GM19328 (cell line): ENCODE data around the gene SRD5A3.

ENCODE experiments used
- ATAC-seq: cut with Tn5 transposase; IDR thresholded peaks from one replicate; pipeline ENCODE4 v1.9.1; 2021; ENCODE audit warnings: mild to moderate bottlenecking, moderate library complexity; ENCODE audit not compliant: unreplicated experiment

SRD5A3 gene

DNA sequence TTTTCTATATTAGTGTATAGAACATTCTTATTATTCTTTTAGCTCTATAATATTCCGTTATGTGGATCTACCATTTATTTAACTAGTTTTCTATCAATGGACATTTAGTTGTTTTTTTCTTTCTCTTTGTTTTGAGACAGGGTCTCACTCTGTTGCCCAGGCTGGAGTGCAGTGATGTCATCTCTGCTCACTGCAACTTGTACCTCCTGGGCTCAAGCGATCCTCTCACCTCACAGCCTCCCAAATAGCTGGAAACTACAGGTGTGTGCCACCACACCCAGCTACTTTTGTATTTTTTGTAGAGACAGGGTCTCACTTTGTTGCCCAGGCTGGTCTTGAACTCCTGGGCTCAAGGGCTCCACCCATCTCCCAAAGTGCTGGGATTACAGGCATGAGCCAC, 60.5 kb downstream of the SRD5A3 start:
- no peak for ATAC-seq

DNA sequence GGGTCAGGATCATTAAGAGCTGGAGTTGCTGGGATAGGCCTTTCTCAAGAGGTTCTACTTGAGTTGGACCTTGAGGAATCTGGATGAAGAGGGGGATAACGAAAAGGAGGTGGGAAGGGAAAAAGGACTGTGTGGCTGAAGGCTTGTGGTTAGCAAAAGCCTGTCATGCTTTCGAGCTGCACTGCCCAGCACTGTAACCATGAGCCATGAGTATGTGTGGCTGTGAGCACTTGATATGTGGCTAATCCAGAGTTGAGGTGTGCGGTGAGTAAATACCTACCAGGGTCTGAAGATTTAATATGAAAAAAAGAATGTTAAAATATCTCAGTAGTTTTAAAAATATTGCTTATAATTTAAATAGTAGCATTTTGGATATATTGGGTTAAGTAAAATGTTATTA, 61.1 kb downstream of the SRD5A3 start:
- no peak for ATAC-seq

DNA sequence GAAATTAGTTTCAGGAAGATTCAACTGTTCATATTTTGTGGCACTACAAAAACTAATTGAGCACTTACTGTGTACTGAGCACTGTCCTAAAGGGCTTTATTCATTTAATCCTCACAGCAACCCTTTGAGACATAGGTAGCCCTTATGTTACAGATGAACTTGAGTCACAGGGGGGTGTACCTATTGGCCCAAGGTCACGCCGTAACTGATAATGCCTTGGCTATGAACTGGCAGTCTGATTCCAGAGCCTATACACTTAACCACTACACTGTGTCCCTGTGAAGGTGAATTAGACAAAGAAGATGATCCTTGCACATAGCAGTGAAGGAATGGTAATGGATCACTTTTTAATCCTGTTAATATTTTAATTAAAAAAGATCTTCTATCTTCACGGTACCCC, 61.7 kb downstream of the SRD5A3 start:
- no peak for ATAC-seq

DNA sequence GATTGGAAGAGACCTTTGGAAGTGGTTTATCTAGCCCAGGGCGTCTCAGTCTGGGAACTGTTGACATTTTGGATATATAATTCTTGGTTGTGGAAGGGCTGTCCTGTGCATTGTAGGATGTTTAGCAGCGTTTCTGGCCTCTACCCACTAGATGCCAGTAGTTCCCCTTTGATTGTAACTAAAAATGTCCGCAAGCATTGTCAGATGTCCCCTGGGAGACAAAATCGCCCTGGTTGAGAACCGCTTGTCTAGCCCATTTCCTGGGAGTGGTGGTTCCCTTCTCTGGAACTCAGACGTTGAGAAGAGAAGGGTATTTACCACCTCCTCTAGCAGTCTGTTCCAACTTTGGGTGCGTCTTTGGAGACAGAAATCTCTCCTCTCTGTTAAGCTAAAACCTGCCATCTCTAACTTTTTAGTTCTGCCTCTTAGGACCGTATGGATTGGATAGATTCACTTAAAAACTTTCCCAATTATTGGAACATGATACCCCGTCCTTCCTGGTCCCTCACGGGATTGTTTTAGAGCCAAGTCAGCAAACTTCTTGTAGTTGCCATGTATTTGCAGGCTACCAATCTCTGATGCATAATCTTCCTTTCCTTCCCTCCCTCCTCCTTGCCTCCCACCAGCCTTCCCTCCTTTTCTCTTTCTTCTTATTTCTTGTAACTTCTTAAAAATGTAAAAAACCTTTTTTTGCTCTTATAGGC, 63.6 kb downstream of the SRD5A3 start:
- peak; percentile 67 for ATAC-seq

DNA sequence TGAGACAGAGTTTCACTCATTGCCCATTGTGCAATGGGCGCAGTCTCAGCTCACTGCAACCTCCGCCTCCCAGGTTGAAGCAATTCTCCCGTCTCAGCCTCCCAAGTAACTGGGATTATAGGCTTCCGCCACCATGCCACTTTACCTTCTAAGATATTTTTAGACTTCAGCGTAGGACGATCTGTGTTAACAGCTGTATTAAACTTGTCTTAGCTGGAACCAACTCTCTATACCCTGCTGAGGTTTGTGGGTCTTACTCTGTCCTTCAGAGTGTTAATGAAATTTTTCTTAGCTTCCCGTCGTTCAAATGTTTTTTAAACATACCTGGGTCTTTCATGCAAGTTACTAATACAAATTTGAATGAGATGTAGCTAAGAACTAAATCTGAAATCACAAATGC, 64.4 kb downstream of the SRD5A3 start:
- no peak for ATAC-seq

DNA sequence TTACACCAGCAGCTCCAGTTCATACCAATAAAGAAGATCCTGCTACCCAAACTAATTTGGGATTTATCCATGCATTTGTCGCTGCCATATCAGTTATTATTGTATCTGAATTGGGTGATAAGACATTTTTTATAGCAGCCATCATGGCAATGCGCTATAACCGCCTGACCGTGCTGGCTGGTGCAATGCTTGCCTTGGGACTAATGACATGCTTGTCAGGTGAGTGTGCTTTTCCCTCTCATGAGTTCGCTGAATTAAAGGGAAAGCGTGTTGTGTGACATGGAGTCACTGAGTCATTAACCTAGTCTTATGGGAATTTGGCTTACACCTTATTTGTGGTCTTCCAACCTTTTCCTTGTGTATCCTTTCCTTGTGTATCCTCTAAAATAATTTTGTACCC, 65.6 kb downstream of the SRD5A3 start:
- no peak for ATAC-seq

DNA sequence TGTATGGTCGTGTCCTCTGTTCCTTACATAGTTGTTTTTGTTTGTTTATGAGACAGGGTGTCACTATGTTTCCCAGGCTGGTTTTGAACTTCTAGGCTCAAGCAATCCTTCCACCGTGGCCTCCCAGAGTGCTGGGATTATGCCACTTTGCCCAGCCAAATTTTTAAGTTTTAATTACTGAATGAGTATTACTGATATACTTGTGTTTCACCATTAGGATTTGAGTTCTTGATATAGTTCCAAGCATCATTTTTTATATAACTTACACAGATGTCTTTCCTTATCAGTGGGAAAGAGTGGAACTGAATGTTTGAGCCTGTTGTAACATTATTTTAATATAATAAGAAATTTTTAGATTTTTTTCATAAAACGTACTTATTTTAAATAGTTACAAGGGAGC, 70.1 kb downstream of the SRD5A3 start:
- no peak for ATAC-seq
